ENCODE results near the gene CLEC16A. TPM values are rescaled to one million over a fixed set of nuclear protein-coding genes. Genes with fewer than 3 reads are reported as not detected.
A peak's percentile ranks its signal among the peaks of the same experiment; 100 is the strongest.

Gene CLEC16A
- total RNA-seq, 4 donors from 2014 or later: 29.5 to 58.8 (median 48.4) TPM

DNA sequence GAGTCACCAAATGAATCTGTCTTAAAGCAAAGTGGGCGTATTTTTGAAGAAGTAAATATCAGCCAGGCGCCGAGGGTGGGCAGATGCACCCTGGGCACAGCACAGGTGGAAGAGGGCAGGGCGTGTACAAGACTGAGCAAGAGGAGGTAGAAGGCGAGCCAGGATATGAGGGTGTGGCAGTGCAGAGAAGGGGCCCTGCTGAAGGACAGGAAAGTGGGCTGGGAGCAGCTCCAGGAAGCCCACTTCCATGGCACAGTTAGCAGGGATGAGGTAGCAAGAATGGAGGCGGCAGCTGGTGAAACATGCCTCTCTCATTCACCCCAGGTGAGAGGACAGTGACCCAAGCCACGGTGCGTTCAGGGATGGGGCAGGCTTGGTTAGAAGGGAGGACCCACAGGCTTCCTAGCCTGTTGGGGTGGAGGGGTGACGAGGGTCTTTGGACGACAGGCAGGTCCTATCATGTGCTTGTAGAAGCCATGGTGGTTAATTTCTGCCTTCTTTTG, 149.3 kb downstream of the CLEC16A start:
- no peak for DNase-seq
- no peaks in the 10 kb centered on the region for H3K36me3 ChIP-seq
- no peaks in the 10 kb centered on the region for H3K9me3 ChIP-seq
- peak overlapping the region; percentile 87 to 95 (median 91) for H3K27ac ChIP-seq
- peaks cover 36 to 43% of the 10 kb centered on the region in 2 donors for H3K4me1 ChIP-seq
- TF ChIP-seq, protein P1, sequence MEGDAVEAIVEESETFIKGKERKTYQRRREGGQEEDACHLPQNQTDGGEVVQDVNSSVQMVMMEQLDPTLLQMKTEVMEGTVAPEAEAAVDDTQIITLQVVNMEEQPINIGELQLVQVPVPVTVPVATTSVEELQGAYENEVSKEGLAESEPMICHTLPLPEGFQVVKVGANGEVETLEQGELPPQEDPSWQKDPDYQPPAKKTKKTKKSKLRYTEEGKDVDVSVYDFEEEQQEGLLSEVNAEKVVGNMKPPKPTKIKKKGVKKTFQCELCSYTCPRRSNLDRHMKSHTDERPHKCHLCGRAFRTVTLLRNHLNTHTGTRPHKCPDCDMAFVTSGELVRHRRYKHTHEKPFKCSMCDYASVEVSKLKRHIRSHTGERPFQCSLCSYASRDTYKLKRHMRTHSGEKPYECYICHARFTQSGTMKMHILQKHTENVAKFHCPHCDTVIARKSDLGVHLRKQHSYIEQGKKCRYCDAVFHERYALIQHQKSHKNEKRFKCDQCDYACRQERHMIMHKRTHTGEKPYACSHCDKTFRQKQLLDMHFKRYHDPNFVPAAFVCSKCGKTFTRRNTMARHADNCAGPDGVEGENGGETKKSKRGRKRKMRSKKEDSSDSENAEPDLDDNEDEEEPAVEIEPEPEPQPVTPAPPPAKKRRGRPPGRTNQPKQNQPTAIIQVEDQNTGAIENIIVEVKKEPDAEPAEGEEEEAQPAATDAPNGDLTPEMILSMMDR (IDR thresholded peaks at IDR 0.05): no peak
- TF ChIP-seq POLR2A (IDR thresholded peaks at IDR 0.05): no peak
- intact Hi-C loops (cut with DNase I): no loop called here
- no peak overlapping the region for H3K4me3 ChIP-seq (replicated peaks in 1 of 3)
- no peaks in the 10 kb centered on the region for H3K27me3 ChIP-seq
- 85 to 92% methylated on average over 10 of the region's 10 CpGs for WGBS, 2 donors

DNA sequence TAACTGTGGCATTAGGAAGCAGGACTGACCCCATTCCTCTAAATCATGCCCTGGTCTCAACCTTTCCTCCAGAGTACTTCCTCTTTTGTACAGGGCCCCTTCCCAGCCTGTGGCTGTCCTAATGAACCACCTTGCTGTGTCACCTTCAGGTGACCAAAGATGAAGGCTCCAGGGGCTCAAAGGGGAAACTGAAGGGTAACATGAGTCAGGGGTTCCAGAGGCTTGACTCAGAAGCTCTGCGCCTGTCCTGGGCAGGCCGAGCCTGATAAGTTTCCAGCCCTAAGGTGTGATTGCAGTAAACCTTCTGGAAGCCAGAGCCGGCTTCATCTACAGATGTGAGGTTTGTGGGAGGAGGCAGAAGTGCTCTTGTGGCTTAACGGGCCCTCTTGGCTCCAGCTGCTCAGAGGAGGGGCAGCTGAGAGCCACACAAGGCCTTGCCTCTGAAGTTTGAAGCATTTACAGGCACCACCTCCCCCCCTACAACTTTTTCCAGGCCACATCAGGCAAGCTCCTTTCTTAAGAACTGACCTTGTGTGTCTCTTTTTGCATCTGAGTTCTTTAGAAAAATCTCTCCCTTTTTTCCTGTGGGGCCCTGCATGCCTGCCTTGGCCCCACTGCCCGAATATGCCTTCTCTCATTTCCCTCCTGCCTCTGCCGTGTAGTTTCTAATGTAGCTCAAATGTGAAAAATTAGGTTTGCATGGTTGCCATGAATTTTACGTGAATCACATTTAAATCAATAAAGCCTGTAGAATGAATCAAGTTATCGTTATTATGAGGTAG, 149.9 kb downstream of the CLEC16A start:
- WGBS, 2 donors: 42 to 45% methylated on average over 8 of the region's 8 CpGs
- DNase-seq: peak; percentile 65 to 72
- TF ChIP-seq POLR2A (IDR thresholded peaks at IDR 0.05): no peak
- TF ChIP-seq, protein P1 (IDR thresholded peaks at IDR 0.05): no peak
- intact Hi-C loops (cut with DNase I): no loop called here
- Histone ChIP-seq H3K27me3 (no peaks in the 10 kb centered on the region), H3K9me3 (no peaks in the 10 kb centered on the region), H3K4me1 (peaks cover 41 to 50% of the 10 kb centered on the region in 2 donors), H3K36me3 (no peaks in the 10 kb centered on the region), H3K27ac (peak overlapping the region; percentile 87 to 95 (median 91)), H3K4me3 (replicated peaks in 1 of 3) (no peak overlapping the region)

DNA sequence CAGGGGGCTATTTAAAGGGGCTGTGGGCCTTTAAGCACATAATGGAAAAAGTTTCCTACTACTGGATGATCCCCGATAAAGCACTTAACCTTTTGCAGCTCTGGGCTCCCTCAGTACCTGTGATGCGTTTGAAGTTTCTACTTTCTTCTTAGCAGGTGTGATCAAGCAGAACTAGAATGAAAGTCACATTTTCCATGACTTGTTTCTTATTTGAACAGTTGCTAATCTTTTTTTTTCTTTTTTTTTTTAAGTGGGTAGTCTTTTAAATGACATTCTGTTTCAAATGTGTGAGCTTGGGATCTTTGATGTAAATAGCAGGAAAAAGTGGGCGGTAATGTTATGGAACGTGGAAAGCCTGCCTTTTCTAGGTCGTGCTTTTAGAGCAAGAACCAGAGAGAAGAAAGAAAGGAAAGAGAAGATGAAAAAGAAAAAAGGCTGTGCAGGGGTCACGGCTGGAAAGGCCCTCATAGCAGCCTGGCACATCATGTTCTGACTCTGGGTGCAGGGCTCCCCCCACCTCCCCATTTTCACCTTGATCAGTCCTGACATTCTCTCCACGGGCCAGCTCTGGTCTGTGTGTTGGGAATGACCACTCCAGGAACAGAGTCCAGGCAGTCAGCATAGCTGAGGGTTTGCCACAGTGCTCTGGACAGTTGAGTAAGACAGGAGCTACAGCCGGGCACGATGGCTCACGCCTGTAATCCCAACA, 150.6 kb downstream of the CLEC16A start:
- WGBS, 2 donors: 46 to 53% methylated on average over 10 of the region's 10 CpGs
- H3K27ac ChIP-seq: peak overlapping the region; percentile 87 to 95 (median 91)

DNA sequence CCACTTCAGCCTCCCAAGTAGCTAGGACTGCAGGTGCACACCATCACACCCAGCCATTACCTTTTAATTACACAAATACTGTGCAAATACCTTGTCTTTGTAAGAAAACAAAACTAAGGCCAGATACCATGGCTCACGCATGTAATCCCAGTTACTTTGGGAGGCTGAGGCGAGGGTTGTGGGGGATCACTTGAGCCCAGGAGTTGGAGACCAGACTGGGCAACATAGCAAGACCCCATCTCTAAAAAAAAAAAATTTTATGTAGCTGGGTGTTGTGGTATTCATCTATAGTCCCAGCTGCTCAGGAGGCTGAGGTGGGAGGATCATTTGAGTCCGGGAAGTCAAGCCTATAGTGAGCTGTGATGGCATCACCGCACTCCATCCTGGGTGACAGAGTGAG, 151.6 kb downstream of the CLEC16A start:
- Histone ChIP-seq H3K9me3 (no peaks in the 10 kb centered on the region), H3K27me3 (no peaks in the 10 kb centered on the region), H3K27ac (peak overlapping the region; percentile 87 to 95 (median 91)), H3K4me1 (peaks cover 52 to 60% of the 10 kb centered on the region in 2 donors), H3K4me3 (replicated peaks in 1 of 3) (no peak overlapping the region), H3K36me3 (no peaks in the 10 kb centered on the region)
- DNase-seq: no peak
- WGBS, 2 donors: 90 to 96% methylated on average over 4 of the region's 4 CpGs
- no peak for TF ChIP-seq POLR2A (IDR thresholded peaks at IDR 0.05)
- TF ChIP-seq, protein P1 (IDR thresholded peaks at IDR 0.05): no peak
- intact Hi-C loops (cut with DNase I): no loop called here

More for the DNA sequence above, 150.6 kb downstream of the CLEC16A start:
- peaks cover 48 to 51% of the 10 kb centered on the region in 2 donors for H3K4me1 ChIP-seq
- peak; percentile 78 to 81 for DNase-seq
- no peaks in the 10 kb centered on the region for H3K36me3 ChIP-seq
- no peaks in the 10 kb centered on the region for H3K9me3 ChIP-seq
- intact Hi-C loops (cut with DNase I): no loop called here
- H3K27me3 ChIP-seq: no peaks in the 10 kb centered on the region
- no peak overlapping the region for H3K4me3 ChIP-seq (replicated peaks in 1 of 3)
- TF ChIP-seq POLR2A (IDR thresholded peaks at IDR 0.05): no peak

DNA sequence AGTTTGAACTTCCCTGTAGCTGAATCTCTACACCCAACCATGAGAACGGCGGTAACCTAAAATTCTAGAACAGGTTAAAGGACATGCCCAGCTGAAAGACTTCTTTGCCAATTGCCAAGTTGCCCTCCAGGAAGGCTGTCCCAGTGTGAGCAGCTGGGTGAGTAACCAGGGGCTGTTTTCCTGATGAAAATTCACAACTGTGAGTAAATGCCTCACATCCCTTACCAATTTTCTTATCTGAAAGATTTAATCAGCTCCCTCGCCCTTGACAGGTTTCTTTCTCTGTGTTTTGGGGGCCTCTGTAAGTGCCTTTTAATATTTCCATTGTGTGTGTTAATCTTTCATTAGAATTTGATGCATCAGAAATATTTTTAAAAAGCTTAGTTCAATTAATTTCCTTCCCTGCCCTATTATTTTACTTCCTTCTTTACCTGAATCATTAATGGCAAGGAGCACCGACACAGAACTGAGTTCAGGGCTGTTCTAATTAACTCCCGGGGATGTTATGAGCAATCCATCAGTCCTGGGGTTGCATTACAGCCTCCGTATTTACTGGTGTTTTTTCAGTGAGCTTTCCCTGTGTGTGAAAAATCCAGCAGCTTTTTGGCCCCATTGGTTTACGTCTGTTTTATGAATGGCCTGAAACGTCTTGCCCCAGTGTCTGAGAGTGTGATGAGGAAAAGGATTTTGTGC, 152.9 kb downstream of the CLEC16A start:
- peak overlapping the region in 1 of 3 donors; percentile 92 for H3K27ac ChIP-seq
- TF ChIP-seq POLR2A (IDR thresholded peaks at IDR 0.05): no peak
- TF ChIP-seq, protein P1 (IDR thresholded peaks at IDR 0.05): no peak
- DNase-seq: no peak
- intact Hi-C loops (cut with DNase I): no loop called here
- peaks cover 52 to 68% of the 10 kb centered on the region in 2 donors for H3K4me1 ChIP-seq
- no peaks in the 10 kb centered on the region for H3K36me3 ChIP-seq
- no peak overlapping the region for H3K4me3 ChIP-seq (replicated peaks in 1 of 3)
- no peaks in the 10 kb centered on the region for H3K9me3 ChIP-seq
- 82 to 93% methylated on average over 8 of the region's 8 CpGs for WGBS, 2 donors
- no peaks in the 10 kb centered on the region for H3K27me3 ChIP-seq

Data from thyroid gland (tissue), 4 donors.